CD14-positive monocyte (primary cell): ENCODE measurements around the gene MED31. TPM values are rescaled to one million over a fixed set of nuclear protein-coding genes. Genes with fewer than 3 reads are reported as not detected.
A peak's percentile ranks its signal among the peaks of the same experiment; 100 is the strongest.

Experiments used
- DNase-seq, 3 donors: peaks; one replicate each; pipeline ENCODE4 v3.0.0-alpha.2; 2011 to 2022
- H2AFZ ChIP-seq: 2 replicates; pipeline ENCODE4 v1.6.0; 2012; ENCODE audit warnings: mild to moderate bottlenecking, low read depth, low read length, inconsistent platforms; ENCODE audit not compliant: insufficient read depth, poor library complexity, severe bottlenecking
- H3K27ac ChIP-seq, 2 donors: 1 replicate in 1 of 2; 2 replicates in 1 of 2; pipeline ENCODE4 v1.5.1; 2012 to 2013; ENCODE audit warnings: low read length in 2 of 2, control low read depth in 1 of 2, inconsistent platforms in 1 of 2, low read depth in 1 of 2, mild to moderate bottlenecking in 1 of 2
- H3K27me3 ChIP-seq, 2 donors: one replicate each; pipeline versions ENCODE4 v1.6.0 to v1.6.1; 2011 to 2013; ENCODE audit warnings: low read length in 2 of 2; ENCODE audit not compliant: control insufficient read depth in 2 of 2, insufficient read depth in 2 of 2
- H3K36me3 ChIP-seq, 2 donors: replicated peaks in 1 of 2; 1 replicate in 1 of 2; 2 replicates in 1 of 2; pipeline versions ENCODE4 v1.5.1 to v1.6.1; 2012 to 2013; ENCODE audit warnings: low read length in 2 of 2, control low read depth in 1 of 2, inconsistent platforms in 1 of 2, mild to moderate bottlenecking in 1 of 2; ENCODE audit not compliant: insufficient read depth in 2 of 2, control insufficient read depth in 1 of 2
- H3K4me1 ChIP-seq, 2 donors: 1 replicate in 1 of 2; 2 replicates in 1 of 2; pipeline versions ENCODE4 v1.5.1 to v1.6.1; 2012 to 2013; ENCODE audit warnings: low read length in 2 of 2, control low read depth in 1 of 2, inconsistent platforms in 1 of 2, mild to moderate bottlenecking in 1 of 2, moderate library complexity in 1 of 2; ENCODE audit not compliant: insufficient read depth in 2 of 2, control insufficient read depth in 1 of 2
- H3K4me2 ChIP-seq: replicated peaks from 2 replicates; pipeline ENCODE3; 2012; ENCODE audit warnings: low read length, moderate library complexity, mild to moderate bottlenecking; ENCODE audit not compliant: poor library complexity, severe bottlenecking; ENCODE audit errors: extremely low read depth
- H3K4me3 ChIP-seq, 3 experiments: fragments of 200-600 bp in 1 of 3; sonication (generic) in 1 of 3; replicated peaks in 1 of 3; 1 replicate in 2 of 3; 2 replicates in 1 of 3; pipeline ENCODE4 v1.5.1; 2011 to 2013; ENCODE audit warnings: low read length in 3 of 3, mild to moderate bottlenecking in 3 of 3, control low read depth in 2 of 3, low read depth in 2 of 3, inconsistent platforms in 1 of 3, moderate library complexity in 1 of 3
- H3K79me2 ChIP-seq: 2 replicates; pipeline ENCODE4 v1.6.0; 2012; ENCODE audit warnings: mild to moderate bottlenecking, control low read depth, inconsistent platforms, low read length, moderate library complexity; ENCODE audit not compliant: insufficient read depth
- H3K9ac ChIP-seq: 2 replicates; pipeline ENCODE4 v1.6.0; 2017; ENCODE audit warnings: low read length, mild to moderate bottlenecking; ENCODE audit not compliant: insufficient read depth, poor library complexity, severe bottlenecking
- H3K9me3 ChIP-seq, 2 donors: replicated peaks in 1 of 2; 1 replicate in 1 of 2; 2 replicates in 1 of 2; pipeline versions ENCODE4 v1.5.1 to v1.6.1; 2012 to 2013; ENCODE audit warnings: low read length in 2 of 2, control low read depth in 1 of 2; ENCODE audit not compliant: control insufficient read depth in 1 of 2, insufficient read depth in 1 of 2
- H4K20me1 ChIP-seq: 2 replicates; pipeline ENCODE4 v1.6.0; 2012; ENCODE audit warnings: mild to moderate bottlenecking, low read length, control low read depth, moderate library complexity; ENCODE audit not compliant: insufficient read depth
- H3K27ac Mint-ChIP-seq, 7 donors: one replicate each; pipeline ENCODE4 v1.8.0; 2020; ENCODE audit warnings: mild to moderate bottlenecking in 7 of 7, mixed read lengths in 7 of 7, moderate library complexity in 6 of 7, inconsistent platforms in 2 of 7
- H3K27me3 Mint-ChIP-seq, 3 donors: one replicate each; pipeline ENCODE4 v1.8.0; 2021 to 2022; ENCODE audit warnings: low read depth in 3 of 3, mild to moderate bottlenecking in 3 of 3, mixed read lengths in 3 of 3, moderate library complexity in 3 of 3, inconsistent platforms in 1 of 3
- H3K36me3 Mint-ChIP-seq, 2 donors: one replicate each; pipeline ENCODE4 v1.8.0; 2020; ENCODE audit warnings: mixed read lengths in 2 of 2, inconsistent platforms in 1 of 2, mild to moderate bottlenecking in 1 of 2
- H3K4me1 Mint-ChIP-seq: one replicate; pipeline ENCODE4 v1.8.0; 2020; ENCODE audit warnings: mild to moderate bottlenecking, mixed read lengths
- H3K4me3 Mint-ChIP-seq, 2 donors: one replicate each; pipeline ENCODE4 v1.8.0; 2020; ENCODE audit warnings: mild to moderate bottlenecking in 2 of 2, mixed read lengths in 2 of 2, moderate library complexity in 1 of 2
- H3K9me3 Mint-ChIP-seq, 7 donors: one replicate each; pipeline ENCODE4 v1.8.0; 2020 to 2022; ENCODE audit warnings: mixed read lengths in 7 of 7, mild to moderate bottlenecking in 6 of 7, moderate library complexity in 6 of 7, inconsistent platforms in 2 of 7
- CTCF ChIP-seq: fragments of 200-600 bp; IDR thresholded peaks from one replicate; pipeline ENCODE4 v1.8.0; 2022; ENCODE audit warnings: antibody characterized with exemption, mild to moderate bottlenecking
- WGBS: methylation state at CpG from one replicate; pipeline ENCODE4 v1.1.5; 2013; ENCODE audit warnings: missing lambda C conversion rate; ENCODE audit not compliant: insufficient coverage; 5-methylcytosine and 5-hydroxymethylcytosine counted together
- intact Hi-C, 2 donors: fragments of 100-400 bp; cut with micrococcal nuclease; formaldehyde crosslinking; loops; one replicate each; pipeline versions ENCODE4 v1.15.0 to v1.15.1; 2023
- polyA plus RNA-seq, 3 donors: library from polyadenylated mRNA; depleted of rRNA in 1 of 3; unstranded in 2 of 3; stranded (reverse) in 1 of 3; fragments of 300-500 nt in 2 of 3; fragments of >200 nt in 1 of 3; fragmentation: Illumina TruSeq in 2 of 3; gene quantifications; 1 replicate in 2 of 3; 2 replicates in 1 of 3; pipeline ENCODE4 v1.2.3, GENCODE V29; 2012 to 2021

The MED31 gene
- polyA plus RNA-seq, 3 donors: 6.8 to 38.2 (median 33.6) TPM

- peaks cover 4% of the 10 kb centered on the region for H4K20me1 ChIP-seq
- H3K27ac ChIP-seq: no peak overlapping the region
- peaks cover 49 to 58% of the 10 kb centered on the region in 2 donors for H3K4me1 ChIP-seq
- no peaks in the 10 kb centered on the region for H3K36me3 ChIP-seq
- Mint-ChIP-seq H3K27me3 (peaks cover 61 to 67% (median 62%) of the 10 kb centered on the region in 3 donors), H3K4me1 (peaks cover 59% of the 10 kb centered on the region), H3K36me3 (peaks cover 19 to 23% of the 10 kb centered on the region in 2 donors), H3K9me3 (peaks cover 0 to 18% (median 5%) of the 10 kb centered on the region in 7 donors), H3K4me3 (peak overlapping the region in 1 of 2 donors; percentile 71), H3K27ac (no peak overlapping the region)
- peak overlapping the region; percentile 19 for H3K4me2 ChIP-seq
- intact Hi-C loops: loop anchor here in 1 of 2 donors (5.0 kb wide), 1 partner anchor 357 kb away; the partner anchor contains the start of gene RNASEK
- WGBS: 43% methylated on average over 26 of the region's 46 CpGs
- H2AFZ ChIP-seq: no peak overlapping the region
- no peak for DNase-seq
- H3K79me2 ChIP-seq: peaks cover 8% of the 10 kb centered on the region
- peak overlapping the region in 1 of 3 experiments; percentile 13 for H3K4me3 ChIP-seq
- H3K27me3 ChIP-seq: peaks cover 42 to 61% of the 10 kb centered on the region in 2 donors
- H3K9ac ChIP-seq: no peak overlapping the region
- no peak for TF ChIP-seq CTCF
- peaks cover 0 to 8% of the 10 kb centered on the region in 2 donors for H3K9me3 ChIP-seq
These were observed 3.7 kb upstream of the MED31 start for GRCh38 chr17:6654841-6655731.

GRCh38 chr17:6651919-6652452 is 581 bp upstream of the MED31 start:
- peak overlapping the region in 3 of 7 donors; percentile 31 to 66 (median 64) for H3K27ac Mint-ChIP-seq
- peaks cover 41 to 43% of the 10 kb centered on the region in 2 donors for H3K36me3 Mint-ChIP-seq
- Histone ChIP-seq H3K79me2 (peaks cover 32% of the 10 kb centered on the region), H3K9ac (peak overlapping the region; percentile 90), H3K27me3 (peaks cover 36 to 46% of the 10 kb centered on the region in 2 donors), H3K36me3 (peaks cover 0 to 26% of the 10 kb centered on the region in 2 donors), H3K4me1 (peaks cover 34 to 46% of the 10 kb centered on the region in 2 donors), H3K4me3 (peak overlapping the region; percentile 47 to 96 (median 75)), H3K9me3 (no peaks in the 10 kb centered on the region), H3K27ac (peak overlapping the region; percentile 91 to 99), H2AFZ (peak overlapping the region; percentile 99), H3K4me2 (peak overlapping the region; percentile 93), H4K20me1 (peaks cover 23% of the 10 kb centered on the region)
- peaks cover 51% of the 10 kb centered on the region for H3K4me1 Mint-ChIP-seq
- peak in 2 of 3 donors; percentile 15 to 24 for DNase-seq
- peaks cover 0 to 14% (median 3%) of the 10 kb centered on the region in 7 donors for H3K9me3 Mint-ChIP-seq
- peaks cover 41 to 48% (median 44%) of the 10 kb centered on the region in 3 donors for H3K27me3 Mint-ChIP-seq
- intact Hi-C loops: loop anchor here in 1 of 2 donors (5.0 kb wide), 1 partner anchor 360 kb away; the partner anchor contains the start of gene RNASEK
- H3K4me3 Mint-ChIP-seq: peak overlapping the region; percentile 80 to 96
- no peak for TF ChIP-seq CTCF
- WGBS: 3% methylated on average over 47 of the region's 47 CpGs
